ENCODE data around the gene C14orf119.
"Not testable (repeated sequence)": the region's sequence is repeated elsewhere in the genome, so short reads cannot be mapped to it uniquely, and the experiment has no call there.

The C14orf119 gene

DNA sequence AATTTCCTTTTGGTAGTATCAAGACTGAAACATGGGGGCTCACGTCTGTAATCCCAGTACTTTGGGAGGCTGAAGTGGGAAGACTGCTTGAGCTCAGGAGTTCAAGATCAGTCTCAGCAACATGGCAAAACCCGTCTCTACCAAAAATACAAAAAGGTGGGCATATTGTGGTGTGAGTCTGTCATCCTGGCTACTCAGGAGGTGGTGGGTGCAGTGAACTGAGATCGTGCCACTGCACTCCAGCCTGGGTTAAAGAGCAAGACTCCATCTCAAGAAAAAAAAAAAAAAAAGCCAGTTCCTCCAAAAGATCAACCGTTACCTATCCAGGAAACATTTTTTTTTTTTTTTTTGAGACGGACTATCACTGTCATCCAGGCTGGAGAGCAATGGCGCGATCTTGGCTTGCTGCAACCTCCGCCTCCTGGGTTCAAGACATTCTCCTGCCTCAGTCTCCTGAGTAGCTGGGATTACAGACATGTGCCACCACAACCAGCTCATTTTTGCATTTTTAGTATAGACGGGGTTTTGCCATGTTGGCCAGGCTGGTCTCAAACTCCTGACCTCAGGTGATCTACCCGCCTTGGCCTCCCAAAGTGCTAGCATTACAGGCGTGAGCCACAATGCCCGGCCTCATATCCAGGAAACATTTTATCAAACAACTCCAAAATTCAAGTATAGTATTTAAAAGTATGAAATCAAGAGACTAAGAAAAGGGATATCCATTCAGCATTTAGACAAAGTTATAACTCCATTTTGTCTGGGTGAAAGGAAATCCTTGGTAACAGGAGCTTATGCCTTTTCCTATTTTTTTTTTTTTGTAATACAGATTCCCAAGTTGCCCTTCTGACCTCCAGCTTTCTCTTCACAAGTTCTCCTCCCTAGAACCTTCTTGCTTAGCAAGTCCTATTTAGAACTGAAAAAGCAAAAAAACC, 3.7 kb upstream of the C14orf119 start:
- no peak for DNase-seq

DNA sequence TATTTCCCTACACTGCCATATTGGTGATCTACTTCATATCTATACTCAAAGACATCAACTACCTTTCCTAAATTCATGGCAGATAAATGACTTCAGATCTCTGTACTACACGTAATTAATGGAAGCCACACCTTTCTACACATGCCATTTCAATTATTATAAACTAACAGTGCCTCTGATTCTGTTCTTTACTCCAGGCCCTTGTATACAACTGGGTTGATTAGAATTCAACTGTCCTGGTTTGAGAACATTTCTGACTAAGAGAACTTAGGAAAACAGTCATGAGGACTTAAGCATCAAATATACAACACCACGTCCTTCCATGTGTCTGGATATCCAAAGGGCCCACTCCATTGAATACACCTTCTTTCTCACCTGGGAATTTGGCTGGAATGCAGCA, 2.2 kb upstream of the C14orf119 start:
- no peak for DNase-seq

DNA sequence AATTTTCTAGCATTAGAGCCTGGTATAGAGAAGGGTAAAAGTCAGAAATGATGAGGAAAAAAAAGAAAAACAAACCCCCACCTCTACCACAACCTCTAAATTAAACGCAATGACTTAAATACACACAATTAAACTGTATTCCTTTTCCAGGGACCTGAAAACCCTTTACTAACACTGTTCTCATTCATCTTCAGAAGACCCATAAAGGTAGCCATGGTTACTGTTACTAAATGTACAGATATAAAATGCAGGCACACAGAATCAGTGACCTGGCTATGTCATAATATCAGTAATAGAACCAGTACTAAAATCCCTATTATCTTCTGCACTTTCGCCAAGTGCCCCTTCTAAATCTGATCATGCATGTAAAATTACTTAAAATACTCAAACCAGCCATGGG, 1.8 kb upstream of the C14orf119 start:
- no peak for DNase-seq

DNA sequence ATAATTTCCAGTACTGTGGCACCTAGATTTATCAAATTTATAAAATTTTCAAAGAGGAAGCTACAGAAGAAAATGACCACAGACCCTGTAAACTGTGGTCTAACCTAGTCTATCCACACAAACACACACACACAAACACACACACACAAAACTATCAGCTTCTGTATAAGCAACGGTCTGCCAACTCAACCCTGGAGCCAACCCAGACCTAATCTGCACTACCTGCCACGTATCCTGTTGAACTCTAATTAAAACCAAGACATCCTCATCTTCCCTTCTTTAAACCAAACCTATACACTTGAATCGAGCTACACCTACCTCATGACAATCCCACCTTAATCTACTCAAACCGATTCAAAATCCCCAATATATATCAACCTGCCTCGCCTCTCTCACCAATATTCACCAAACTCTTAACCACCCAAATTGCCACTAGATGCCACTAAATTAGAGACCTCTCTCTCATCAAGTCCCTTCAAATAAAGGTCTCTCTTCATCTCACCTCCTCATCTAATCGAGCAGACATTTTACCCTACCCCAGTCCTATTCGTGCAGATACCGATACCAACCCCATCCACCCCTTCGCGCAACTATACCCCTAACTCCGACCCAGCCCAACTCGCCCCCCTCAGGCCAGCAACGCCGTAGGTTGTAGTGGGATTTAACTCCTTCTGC, 1.2 kb upstream of the C14orf119 start:
- DNase-seq = no peak

DNA sequence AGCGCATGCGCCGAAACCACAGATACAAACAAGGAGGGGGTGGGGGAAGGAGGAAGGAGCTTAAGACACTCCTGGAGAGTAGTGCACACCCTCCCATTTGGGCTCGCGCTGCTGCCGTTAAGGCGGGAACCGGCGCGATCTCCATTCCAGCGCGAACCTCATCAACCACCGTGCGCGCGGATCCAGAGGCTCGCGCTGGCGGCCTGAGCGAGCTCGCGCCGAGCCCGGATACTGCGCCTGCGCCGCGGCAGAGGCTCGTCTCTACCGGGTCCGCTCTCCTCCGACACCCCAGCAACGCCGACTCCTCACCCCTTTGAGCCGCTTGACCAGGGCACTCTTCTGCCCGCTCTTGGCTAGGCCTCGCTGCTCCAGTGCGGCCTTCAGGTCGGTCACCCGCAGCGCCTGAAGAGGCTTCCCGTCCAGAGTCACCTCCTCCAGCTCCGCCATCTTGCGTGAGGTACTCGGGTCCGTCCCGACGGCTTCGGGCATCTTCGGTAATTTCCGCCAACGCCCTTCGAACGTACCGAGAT, 574 bp upstream of the C14orf119 start, which contains the start of gene ACIN1:
Gene ACIN1 (minus strand): TSS at position 471 of the 530 bp plus-strand sequence. CDS start 24 bp downstream, at position 447.
- DNase-seq = peak; percentile 90

DNA sequence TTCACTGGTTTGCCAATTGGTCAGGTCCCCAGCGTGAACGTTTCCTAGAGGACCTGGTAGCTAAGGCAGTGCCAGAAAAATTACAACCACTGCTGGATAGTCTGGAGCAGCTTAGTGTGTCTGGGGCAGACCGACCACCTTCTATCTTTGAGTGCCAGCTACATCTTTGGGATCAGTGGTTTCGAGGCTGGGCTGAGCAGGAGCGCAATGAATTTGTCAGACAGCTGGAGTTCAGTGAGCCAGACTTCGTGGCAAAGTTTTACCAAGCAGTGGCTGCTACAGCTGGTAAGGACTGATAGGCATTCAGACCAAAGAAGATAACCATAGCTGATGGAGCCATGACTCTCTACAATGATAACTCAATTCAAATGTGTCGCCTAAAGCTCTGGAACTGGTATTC, 2.5 kb downstream of the C14orf119 start:
- DNase-seq = peak; percentile 96

DNA sequence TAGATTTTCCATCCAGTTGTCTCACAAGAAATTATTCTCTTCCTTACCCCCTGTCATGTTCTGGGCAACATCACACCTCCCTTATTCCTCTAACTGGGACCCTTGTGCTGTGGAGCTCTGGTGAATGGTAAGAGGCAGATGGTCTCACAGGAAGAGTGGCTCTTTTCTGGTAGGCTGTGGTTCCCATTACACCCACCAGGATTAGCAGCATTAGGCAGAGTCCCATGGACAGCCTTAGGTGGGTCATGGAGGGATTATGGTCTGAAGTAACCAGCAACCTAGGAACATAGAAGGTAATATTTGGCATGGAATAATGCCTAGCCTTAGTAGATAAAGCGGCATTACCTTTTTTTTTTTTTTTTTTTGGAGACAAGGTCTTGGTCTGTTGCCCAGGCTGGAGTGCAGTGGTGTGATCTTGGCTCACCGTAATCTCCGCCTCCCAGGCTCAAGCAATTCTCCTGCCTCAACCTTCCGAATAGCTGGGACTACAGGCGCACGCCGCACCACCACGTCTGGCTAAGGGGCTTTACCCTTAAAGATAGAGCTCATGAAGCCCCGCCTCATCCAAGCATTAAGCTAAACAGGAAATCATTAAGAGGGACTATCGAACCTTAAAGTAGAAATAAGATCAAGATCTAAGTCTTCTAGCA, 4.0 kb downstream of the C14orf119 start:
- peak; percentile 57 for DNase-seq

DNA sequence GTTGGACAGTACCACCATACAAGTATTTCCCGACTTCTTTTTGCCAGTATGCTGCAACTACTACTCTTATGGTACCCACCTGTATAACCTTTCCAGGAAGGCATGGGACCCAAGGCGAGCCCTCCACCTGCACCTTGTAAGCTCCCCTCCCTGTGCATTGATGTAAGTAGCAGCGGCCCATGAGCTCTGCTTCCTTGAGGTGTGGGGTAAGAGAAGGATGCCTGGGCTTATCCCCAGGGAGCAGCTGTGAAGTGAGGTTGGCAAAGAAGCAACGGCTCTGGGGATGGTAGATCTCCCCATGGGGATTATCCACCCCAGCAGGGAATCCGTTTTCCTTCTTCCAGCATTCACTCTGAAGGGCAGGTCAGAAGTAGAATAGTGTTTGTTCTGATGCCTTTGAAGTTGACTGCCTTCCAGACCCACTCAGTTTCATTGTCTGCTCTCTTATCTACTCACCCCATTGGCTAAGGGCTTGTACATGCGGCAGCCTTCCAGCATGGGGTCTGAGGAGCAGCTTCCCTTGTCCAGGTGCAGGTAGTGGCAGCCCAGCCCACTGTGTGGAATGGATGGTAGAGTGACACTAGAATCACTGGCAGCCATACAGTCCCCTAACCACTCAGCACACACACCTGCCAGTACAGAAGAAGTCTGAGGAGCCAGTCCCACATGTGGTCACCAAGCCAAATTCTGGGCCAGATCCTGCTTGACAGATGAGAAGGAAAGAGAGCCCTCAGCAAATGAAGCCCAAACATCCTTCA, 6.1 kb downstream of the C14orf119 start:
- DNase-seq = no peak

DNA sequence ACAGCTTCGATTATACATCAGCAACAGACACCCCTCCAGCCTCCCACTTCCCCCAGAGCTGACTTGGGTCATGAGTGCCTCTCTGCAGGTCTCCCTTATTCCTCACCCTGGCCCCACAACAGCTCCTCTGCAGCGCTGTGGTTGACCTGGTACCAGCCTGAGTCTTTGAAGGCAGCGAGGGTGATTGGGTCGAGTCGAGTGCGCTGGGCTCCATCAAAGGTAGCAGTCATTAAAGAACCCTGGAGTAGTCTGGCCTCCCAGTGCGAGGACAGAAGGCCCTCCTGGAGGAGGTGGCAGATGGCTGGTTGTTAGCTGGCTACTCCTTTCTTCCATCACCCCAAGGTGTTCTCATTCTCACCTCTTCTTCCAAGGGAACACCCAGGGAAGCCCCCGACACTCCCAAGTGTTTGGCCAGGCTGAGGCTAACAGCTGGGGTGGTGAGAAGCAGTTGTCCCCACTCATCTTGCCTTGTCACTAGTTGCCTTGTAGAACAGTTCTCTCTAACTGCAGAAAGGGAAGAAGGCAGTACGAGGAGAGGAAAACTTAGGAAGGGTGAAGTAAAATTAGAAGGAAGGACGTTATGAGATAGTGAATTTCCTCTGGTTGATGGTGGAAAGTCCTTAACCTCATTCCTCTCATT, 6.8 kb downstream of the C14orf119 start:
- no peak for DNase-seq

DNA sequence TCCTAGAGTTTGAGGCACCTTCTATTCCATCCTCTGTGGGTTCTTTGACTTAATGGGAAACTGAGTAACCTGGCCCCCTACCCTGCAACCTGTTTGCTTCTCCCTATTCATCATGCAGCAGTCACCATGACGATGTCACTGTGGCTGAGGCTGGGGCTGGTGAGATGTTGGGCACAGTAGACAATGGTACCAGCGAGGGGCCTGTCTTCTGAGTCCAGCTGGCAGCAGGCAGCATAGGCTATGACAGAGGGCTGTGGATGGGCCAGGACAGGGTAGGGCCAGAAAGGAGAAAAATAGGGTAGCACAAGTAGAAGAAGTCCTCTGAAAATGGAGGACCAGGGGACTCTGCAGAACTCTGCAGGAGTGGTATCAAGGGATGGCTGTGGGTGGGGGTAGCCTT, 7.5 kb downstream of the C14orf119 start:
- no peak for DNase-seq

DNA sequence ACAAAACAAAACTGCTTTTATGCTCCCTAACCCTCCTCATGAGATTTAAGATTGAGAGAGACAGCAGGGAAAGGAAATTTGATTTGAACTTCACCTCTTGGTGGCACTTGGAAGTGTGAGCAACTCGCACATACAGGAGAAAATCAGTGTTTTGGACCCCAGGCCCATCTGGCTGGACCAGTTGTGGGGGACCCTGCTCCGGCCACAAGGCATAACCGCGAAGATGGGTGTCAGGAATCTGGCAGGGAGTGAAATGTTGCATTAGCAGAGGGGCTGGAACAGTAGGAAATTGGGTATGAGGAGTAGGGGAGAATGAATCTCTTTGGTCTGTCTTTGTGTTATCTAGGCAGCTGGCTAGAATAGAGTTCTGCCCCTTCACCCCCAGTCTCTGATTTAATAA, 8.3 kb downstream of the C14orf119 start:
- no peak for DNase-seq

DNA sequence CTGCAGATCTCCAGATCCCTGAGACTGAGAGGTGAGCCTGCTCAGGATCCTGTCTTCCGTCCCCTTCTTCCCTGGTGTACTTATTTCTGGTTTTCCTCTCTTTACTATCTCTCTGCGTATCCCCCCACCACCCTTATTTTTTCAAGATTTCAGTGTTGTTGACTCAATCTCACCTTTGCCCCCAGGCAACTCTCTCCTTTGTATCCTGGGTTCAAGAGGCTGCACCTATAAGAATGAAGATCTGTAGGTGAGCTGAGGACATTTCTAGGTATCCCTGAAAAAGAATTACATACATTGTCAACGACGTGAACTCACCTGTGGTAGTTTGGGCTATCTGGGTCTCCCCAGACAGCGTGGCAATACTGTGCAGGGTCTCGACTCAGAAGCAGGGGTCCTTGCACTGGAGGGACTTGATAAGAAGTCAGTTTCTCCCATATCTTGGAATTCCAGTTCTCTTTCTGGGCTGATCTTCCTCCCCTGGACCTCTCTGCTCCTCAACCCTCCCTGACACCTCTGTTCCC, 8.8 kb downstream of the C14orf119 start:
- DNase-seq = no peak

DNA sequence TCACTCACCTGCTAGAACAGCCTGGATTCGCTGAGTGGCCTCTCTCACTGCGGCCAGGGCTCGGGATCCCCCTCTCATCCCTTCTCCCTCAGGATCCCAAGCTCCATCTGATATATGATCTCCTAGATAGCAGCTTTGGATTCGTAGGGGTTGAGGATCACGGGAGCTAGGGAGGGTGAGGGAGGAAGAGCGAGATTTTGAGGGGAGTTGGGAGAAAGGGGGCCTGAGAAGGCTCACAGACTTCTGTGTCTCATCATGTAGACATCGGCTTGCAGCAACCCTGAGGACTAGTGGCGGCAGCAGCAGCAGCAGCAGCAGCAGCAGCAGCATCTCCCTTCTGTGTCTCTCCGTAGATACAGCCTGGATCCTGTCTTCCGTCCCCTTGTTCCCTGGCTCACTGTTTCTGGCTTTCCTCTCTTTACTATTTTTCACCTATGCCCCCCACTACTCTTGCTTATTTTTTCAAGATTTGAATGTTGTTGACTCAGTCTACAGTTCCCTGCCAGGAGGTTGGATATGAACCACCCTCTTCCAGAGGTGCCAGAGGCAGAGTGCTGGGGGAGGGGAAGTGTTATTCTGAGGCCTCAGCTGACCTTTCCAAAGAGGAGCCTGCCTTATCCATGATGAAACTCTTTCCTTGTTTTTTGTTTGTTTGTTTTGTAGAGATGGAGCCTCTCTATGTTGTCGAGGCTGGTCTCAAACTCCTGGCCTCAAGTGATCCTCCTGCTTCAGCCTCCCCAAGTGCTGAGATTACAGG, 9.5 kb downstream of the C14orf119 start, which contains the start of gene CIROP:
Gene CIROP (minus strand): TSS at position 399 of the 757 bp plus-strand sequence. CDS start 69 bp downstream, at position 330.
- no peak for DNase-seq

DNA sequence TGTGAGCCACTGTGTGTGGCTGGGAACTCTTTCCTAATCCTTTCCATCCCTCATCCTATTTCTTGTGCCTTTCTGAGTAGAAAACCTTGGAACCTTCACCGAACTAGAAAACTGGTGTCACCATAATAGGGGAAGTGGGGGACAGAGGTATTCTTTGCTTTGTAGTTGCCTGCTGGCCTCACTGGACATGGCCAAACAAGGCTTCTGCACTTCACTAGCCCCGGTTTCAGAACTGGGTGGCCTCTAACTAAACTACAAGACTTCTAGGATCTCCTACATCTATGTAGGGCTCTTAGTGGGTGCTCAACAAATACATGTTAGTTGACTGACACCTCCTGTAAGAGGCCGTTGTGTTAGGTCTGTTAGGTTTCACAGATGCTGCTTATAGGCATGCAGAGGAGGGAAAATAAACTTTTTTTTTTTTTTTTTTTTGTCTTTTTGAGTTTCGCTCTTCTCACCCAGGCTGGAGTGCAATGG, 10.1 kb downstream of the C14orf119 start:
- DNase-seq = no peak

DNA sequence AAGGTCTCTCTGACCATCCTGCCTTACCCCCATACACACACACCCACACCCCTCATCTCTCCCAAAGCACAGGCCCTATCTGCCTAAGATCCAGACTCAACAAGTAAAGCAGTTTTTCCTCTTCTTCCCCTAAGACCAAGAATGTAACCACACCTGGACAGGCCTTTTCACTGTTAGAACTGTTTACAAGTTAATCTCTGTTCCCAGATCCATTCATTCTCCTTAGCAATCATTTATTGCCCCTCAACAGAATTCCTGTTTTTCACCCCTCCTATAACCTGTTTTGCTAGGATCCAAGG, 11.4 kb downstream of the C14orf119 start:
- no peak for DNase-seq

DNA sequence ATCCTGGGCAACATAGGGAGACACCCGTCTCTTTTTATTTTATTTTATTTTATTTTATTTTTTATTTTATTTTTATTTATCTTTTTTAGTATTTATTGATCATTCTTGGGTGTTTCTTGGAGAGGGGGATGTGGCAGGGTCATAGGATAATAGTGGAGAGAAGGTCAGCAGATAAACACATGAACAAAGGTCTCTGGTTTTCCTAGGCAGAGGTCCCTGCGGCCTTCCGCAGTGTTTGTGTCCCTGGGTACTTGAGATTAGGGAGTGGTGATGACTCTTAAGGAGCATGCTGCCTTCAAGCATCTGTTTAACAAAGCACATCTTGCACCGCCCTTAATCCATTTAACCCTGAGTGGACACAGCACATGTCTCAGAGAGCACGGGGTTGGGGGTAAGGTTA, 12.3 kb downstream of the C14orf119 start:
- DNase-seq = not testable (repeated sequence)

DNA sequence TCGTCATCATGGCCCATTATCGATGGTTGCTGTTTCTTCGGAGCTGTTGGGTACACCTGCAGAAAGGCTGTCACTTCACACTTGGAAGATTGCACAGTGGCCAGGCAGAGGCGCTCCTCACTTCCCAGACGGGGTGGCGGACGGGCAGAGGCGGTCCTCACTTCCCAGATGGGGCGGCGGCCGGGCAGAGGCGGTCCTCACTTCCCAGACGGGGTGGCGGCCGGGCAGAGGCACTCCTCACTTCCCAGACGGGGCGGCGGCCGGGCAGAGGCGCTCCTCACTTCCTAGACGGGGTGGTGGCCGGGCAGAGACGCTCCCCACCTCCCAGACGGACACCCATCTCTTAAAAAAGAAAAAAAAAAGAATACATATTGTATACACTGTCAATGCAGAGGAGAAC, 12.9 kb downstream of the C14orf119 start:
- not testable (repeated sequence) for DNase-seq

DNA sequence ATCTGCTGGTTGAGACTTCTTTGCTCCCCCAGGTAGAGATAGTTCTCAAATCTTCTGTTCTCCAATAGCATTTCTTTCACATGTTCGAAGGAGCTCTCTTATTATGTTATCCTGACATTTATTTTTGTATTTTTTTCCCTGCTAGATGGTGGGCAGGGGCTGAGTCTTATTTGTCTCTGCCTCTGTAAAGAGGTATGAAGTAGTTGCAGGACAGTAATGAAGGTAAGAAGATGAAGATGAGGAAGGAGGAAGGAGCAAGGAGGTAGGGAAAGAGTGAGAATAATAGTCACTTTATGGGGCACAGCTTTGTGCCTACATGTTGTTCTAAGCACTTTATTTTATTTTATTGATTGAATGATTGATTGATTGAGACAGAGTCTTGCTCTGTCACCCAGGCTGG, 14.5 kb downstream of the C14orf119 start:
- DNase-seq = no peak

DNA sequence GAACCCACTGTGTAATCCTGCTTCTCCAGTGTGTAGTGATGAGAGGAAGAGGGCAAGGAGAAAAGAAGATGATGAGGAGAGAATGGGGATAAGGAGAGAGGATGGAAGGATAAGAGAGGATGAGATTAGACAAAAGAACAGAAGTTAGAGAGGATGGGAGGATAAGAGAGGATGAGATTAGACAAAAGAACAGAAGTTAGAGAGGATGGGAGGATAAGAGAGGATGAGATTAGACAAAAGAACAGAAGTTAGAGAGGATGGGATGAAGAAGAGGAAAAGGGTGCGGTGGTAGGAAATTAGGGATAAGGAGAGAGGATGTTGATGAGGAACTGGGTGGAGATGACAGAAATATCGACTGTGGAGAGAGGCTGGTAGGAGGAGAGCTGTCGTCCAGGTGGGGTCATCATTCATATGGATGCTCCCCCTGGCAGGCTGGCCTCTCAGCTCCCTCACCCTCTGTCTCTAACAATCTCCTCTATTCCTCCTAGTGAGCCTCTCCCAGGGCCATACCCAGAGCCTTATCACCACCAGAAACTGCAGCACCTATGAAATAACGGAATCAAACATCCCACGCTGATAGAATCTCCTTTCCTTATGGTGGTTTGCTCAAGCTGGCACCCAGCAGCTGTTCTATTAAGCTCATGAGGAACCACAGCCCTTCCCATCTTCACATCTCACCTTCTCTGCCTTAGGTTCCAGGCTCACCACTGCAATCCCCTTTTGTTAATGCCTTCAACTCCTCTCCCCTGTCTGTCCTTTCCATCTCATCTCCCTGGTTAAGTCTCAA, 15.5 kb downstream of the C14orf119 start:
- peak; percentile 45 for DNase-seq
